ENCODE measurements around the gene TCL1A.
"Not testable (repeated sequence)": the region's sequence is repeated elsewhere in the genome, so short reads cannot be mapped to it uniquely, and the experiment has no call there.

TCL1A gene

DNA sequence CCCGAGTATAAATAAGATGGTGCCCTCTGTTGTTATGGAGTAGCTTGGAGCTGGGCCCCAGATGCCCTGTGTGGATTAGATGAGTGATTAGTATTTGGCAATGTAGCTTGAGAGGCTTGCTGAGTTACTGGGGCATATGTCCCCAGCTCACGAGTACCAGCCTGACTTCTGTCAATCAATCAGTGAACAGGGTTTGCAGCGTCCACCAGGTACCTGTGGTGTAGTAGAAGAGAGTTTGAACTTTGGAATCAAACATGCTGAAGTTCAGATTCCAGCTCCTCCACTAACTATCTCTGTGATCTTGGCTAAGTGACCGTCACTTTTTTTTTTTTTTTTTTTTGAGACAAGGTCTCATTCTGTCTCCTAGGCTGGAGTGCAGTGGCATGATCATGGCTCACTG lies 39.3 kb downstream of the TCL1A start:
- DNase-seq = no peak

DNA sequence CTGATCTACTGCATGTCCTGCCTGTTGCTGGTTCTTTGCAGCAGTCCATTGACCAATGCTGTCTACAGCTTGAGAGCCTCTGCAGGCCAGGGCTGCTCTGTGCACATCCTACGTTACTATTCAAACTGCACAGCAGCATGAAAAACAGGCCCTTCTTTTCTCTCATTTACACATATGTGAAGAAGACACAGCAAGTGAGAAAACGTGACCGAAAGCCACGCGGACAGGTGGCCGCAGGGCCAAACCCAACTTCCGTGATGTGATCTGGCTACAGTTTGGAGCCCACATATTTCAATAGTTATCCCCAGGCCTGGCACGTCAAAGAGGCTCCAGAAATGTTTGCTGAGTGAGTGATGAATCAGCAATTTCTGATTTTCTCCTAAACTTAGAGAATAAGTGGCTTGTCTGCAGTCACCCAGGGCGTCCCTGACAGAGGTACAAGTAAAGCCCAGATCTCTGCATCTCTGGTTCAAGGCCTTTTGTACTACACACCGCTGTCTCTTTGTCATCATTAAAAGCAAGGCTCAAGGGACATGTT lies 45.6 kb downstream of the TCL1A start:
- DNase-seq = no peak

DNA sequence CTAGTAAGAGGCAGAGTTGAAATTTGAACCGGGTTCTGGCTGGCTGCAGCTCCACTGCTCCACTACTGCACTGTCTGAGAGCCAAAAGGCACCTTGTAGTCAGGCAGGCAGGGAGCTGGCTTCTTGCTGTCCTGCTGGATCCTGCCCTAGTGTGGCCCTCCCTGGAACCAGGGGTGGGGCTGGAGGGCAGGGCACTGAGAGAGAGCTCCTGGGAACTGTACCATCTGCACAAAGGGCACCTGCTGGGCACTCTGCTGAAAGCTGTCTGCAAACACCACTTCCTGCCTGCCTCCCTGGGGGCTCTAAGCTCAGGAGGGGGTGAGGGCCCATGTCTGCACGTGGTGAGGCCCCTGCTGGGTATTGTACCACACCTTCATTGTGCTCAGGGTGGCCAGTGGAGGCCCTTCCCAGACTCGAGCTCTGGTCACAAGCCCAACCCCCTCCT lies 46.7 kb downstream of the TCL1A start:
- no peak for DNase-seq

DNA sequence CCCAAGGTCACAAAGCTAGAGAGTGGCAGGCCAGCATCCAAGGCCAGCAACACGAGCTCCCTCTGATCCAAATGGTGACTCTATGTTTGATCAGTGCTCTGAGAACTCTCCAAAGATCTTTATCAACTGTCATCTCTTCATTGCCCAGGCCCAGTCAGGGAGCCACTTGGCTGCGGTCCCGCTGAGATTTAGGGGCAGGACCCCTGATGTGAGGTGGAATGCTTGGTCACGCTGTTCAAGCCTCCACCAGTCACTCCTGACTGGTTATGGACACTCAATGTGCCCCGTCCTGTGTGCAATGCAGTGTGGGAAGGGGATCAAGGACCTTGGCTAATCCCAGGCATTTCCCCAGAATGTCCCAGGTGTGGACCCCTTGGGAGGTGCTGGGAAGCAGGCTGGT lies 47.5 kb downstream of the TCL1A start:
- DNase-seq = no peak

DNA sequence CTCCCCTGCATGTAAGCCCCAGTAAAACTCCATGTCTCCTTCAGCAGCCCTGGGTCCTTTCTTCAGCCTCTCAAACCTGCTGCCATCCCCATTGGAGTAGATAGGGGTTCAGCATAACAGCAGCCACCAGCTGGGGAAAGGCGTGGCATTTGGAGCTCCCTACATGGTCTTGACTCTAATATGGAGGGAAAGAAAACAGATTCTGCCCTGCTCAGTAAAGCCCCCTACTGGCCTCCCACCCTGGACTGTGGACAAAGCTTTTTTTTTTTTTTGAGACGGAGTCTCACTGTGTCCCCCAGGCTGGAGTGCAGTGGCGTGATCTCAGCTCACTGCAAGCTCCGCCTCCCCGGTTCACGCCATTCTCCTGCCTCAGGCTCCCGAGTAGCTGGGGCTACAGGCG lies 48.4 kb downstream of the TCL1A start:
- not testable (repeated sequence) for DNase-seq

GRCh38 chr14:95664546-95664945 lies 49.4 kb downstream of the TCL1A start:
- no peak for DNase-seq

- DNase-seq = no peak
Observed at GRCh38 chr14:95664066-95664465, 49.9 kb downstream of the TCL1A start.

DNA sequence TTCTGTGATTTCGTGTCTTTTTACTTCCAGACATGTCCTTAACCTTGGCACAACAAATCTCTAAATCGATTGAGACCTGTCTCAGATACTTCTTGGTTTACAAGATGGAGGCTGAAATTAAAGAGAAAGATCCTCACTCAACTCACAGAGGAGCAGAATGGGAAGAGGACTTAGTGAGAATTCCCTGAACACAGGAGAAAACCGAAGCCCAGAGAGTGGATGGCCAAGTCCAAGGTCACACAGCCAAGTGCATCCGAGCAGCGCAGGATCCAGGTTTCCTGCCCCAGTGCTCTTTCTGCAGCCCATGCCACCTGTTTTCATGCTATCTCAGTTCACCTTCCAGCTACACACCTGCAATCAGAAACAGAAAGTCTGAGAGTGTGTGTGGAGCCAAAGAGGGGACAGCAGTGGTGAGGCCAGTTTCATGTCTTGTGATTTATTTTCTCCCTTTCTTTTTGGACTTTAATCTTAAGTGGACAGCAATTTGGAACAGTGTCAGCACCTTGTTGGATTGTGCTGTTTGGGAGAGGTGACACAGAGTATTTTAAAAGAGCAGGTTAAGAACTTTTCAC lies 50.6 kb downstream of the TCL1A start:
- DNase-seq = no peak

DNA sequence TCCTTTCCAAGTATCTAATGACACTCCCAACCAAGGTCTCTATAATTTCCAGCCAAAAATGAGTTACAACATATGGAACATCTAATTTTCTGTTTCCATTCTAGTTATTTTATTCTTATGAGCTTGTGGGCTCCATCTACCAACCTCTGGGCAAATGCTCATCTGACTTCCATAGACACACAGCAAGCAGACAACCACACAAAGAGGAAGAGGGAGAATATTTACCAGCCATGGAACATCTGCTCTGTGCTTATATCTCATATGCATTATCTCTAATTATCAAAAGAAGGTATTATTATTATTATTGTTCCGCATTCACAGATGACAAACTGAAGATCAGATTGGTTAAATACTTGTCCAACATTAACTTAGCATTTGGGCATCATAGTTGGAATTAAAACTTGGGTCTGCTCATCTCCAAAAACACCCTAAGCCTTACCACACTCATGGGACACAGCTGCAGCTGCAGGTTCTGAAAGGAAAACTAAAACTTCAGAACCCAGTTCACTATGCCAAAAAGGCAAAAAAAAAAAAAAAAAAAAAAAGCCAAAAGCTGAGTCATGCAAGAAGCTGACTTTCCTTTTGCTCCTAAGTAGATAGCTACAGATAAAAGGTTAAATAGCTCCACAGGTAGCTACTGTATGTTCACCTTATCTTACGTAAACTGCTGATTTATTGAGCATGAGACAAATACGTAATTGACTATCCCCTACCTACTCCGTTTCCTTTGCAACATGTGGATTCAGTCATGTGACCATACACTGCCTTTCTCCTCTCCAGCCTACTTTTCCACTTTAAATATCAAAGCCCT lies 51.3 kb downstream of the TCL1A start:
- DNase-seq = no peak

DNA sequence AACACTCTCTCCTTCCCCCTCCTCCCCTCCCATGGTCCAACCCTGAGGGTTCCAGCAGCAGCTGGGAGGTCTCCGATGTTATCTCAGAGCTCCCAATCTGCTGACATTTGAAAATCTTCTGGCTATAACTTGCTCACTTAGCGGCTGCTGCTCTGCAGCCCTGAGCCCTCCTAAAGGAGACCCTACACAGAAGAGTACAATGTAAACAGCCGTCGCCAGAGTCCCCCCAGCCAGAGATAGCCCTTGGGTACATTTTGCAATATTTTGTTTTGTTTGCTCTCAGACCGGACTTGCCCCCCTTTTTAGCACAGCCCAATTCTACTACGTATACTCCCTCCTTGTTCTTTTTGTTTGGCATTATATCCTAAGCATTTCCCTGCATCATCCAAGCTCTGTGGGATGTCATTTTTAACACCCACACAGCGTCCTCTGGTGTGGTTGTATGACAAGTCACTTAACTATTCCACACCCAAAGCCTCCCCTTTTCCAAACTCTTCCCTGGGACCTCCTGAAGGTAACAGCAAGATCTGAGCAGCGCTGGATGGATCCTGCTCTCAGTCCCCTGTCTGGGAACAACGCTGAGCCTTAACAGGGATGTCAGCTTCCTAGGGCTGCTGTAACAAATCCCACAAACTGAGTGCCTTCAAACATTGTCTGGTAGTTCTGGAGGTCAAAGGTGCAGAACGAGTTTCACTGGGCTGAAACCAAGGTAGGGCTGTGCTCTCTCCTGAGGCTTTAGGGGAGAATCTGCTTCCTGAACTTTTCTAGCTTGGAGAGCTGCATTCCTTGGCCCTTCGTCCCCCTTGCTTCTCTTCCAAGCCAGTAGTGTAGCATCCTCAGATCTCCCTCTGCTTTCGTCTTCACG lies 53.0 kb downstream of the TCL1A start:
- no peak for DNase-seq

DNA sequence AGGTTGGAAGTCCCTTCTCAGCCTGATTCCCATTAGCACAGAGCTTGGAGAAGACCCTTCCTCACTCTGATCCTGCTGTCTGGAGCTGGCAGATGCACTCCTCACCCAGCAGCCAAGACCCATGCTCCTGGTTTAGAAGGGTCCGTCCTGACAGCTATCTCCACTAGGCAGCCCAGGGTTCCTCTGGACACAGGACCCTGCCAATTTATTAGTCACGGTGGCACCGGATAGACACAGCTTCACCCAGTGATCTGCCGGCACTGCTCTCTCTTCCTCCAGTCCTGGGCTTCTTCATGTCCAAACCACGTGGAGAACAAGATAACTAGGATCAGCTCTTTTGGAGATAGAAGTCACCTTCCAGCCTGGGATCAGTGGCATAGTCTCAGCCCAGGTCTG lies 53.9 kb downstream of the TCL1A start:
- no peak for DNase-seq
